HG02678 (cell line): Measurements from ENCODE around the gene TCF3.
"Not testable (repeated sequence)": the region's sequence is repeated elsewhere in the genome, so short reads cannot be mapped to it uniquely, and the experiment has no call there.

Source experiments
- ATAC-seq: cut with Tn5 transposase; IDR thresholded peaks from one replicate; pipeline ENCODE4 v1.9.1; 2021; ENCODE audit warnings: mild to moderate bottlenecking, moderate library complexity; ENCODE audit not compliant: unreplicated experiment

Gene TCF3

DNA sequence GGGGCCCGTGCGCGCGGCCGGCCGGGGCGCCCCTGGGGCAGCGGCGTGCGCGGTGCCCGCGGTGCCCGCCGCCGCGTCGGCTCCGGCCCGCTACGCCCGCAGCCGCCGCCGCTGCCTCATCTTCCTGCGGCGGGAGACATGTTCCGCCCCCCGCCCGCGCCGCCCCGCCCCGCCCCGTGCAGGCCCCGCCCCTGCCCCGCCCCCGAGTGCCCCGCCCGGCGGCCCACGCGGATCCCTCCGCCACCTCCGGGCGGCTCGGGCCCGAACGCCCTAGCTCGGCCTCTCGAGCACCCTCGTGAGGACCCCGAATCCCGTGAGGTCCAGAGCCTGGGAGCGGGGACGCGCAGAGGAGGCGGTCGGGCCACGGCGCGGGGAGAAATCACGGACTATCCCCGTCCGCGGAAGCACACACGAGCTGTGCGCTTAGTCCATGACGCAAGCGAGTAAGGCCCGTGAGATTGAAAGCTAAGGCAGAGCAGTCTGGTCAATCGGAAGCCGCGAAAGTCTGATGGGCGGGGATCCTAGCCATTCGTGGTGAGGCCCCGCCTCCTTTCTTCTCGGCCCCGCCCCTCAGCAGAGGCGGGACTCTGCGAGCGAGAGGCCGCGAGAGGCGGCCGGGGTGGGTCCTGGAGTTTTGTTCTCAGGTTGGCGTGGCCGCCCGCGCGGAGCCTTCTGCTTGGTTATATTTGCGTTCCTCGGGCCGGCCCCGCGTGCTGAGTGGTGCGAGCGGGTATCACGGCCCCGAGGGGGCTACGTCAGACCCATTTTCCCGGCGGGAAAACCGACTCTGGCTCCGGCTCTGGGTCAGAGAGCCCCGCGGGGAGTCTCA is at the start of gene TCF3:
TCF3 (minus strand) TSS at position 145 of the 829 bp plus-strand sequence. CDS start 2,367 bp downstream, outside the sequence.
- peak; percentile 69 for ATAC-seq

DNA sequence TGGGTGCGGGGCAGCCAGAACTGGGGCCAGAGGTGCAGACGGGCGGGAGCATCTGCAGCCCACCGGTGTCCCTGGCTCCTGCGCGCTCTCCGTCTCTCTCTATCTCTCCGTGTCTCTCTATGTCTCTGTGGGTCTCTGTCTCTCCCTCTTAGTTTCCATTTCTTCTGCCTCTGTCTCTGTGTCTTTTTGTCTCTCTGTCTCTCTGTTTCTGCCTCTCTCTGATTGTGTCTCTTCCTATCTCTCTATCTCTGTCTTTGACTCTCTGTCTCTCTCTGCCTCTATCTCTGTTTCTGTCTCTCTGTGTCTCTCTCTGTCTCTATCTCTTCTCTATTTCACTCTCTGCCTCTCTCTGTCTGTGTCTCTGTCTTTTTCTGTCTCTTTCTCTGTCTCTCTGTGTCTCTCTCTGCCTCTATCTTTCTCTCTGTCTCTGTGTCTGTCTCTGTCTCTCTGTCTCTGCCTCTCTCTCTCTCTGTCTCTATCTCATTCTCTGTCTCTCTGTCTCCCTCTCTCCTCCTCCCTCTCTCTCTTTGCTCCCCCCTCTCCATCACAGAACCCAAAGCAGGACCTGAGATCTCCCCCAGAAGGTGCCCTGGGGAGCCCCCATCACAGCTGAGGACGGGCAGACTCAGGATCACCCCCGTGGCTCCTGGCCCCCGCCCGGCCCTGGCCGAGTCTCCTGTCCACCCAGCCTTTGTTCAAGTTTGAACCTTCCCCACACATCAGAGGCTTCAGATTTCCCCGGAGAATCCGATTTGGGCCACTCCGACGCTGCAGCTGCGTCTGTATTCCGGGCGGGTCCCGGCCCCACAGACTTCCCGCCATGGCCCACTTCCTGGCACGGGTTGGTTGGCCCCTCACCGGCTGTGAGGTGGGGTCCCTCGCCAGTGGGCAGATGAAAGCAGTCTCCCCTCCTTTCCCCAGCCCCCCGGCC is 48.6 kb upstream of the TCF3 start:
- ATAC-seq: no peak

DNA sequence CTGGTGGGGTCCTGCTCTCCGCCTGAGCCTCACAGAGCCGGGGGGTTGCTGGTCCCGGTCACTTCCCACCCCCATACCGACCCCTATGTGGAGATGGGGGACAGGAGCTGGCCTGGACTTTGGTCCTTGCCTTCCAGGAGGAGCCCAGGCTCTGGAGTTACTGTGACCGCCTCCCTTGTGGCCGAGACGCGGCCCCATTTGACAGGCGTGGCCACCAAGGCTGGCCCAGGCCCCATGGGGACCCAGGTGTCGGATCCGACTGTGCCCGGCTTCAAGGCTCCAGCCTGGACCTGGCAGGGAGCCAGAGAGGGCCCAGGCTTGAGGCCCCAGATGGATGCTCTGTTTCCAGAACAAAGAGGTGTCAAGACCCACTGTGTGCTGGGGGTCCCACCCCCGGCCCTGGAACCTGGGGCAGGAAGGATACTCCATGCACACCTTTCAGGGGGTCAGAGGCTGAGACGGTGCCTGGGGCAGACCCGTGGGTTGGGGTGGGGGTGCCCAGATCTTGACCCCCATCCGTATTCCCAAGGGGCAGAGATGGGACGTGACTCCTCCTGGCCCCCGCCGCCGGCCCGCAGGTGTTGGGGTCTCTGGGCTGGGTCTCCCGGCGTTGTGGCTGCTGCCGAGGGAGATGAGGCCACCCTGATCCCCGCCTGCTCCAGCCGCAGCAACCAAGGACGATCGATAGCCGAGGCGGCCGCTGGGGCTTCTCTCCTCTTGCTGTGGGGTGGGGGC is 47.8 kb upstream of the TCF3 start:
- no peak for ATAC-seq

DNA sequence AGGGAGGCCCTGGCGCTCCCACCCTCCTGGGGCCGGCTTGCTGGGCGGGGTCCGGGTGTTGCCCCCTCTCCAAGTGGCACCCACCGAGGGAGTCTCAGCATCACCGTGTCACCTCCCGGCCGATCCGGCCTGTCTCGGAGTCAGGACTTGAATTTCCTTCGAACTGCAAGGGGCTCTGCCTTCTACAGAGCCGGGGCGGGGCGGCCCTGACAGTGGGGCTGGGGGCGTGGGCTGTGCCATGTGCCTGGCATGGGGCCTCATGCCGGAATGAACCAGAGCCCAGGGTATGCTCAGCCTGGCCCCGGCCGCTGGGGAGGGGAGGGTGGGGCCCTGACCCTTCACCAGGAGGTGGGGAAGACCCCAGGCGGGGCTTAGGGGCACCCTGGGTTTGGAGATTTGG is 47.0 kb upstream of the TCF3 start:
- no peak for ATAC-seq

DNA sequence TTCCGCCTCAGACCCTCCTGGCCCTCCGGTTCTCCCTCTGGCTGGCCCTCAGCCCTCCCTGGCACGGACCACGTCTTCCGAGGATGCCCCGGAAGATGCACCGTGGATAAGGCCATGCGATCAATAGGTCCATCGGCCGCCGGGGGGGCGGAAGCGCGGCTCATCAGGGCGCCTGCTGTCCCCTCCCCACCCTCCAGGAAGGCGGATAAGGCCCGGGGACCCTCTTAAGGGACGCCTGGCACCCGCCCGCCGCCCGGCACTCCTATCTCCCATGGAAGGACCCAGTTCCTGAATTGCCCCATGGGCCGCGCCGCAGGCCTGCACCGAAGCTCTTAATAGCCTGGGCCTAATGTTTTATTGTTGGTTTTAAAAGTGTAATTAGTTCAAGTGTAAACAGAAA is 46.2 kb upstream of the TCF3 start:
- no peak for ATAC-seq

DNA sequence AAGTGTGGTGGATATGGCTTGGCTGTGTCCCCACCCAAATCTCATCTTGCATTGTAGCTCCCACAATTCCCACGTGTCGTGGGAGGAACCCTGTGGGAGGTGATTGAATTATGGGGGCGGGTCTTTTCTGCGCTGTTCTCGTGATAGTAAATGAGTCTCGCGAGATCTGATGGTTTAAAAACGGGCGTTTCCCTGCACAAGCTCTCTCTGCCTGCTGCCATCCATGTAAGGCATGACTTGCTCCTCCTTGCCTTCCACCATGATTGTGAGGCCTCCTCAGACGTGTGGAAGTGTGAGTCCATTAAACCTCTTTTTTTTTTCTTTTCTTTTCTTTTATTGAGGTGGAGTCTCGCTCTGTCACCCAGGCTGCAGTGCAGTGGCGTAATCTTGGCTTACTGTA is 43.1 kb upstream of the TCF3 start:
- ATAC-seq: not testable (repeated sequence)

DNA sequence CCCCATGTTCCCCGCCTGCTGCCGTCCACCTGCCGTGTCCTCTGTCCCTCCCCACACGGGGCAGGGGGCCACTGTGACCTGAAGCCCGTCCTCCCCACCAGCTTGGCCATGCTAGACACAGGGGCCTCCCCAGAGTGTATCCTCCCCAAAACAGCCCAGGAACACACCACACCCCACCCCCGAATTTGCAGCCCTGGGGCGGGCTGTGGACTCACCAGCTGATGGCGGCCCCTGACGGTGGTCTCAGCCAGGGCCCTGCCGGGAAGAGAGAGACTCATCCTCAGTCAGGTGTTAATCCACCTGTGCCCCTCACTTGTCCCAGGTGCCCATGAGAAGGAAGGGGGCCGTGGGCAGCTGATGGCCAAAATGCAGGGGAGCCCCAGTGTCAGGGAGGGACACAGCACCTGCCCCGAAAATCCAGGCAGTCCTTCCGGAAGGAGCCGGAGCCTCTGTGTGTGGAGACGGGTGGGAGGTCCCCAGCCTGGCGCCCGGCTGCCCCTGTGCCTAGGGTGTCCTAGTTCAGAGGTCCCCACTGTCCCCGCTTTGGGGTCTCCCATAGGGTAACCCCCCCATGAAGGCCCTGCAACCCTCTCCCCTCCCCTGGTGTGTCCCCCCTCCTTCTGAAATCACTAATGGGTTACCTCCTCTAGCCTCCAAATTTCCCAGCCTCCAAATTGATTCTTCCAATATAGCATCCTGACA is 39.3 kb upstream of the TCF3 start:
- ATAC-seq: no peak

DNA sequence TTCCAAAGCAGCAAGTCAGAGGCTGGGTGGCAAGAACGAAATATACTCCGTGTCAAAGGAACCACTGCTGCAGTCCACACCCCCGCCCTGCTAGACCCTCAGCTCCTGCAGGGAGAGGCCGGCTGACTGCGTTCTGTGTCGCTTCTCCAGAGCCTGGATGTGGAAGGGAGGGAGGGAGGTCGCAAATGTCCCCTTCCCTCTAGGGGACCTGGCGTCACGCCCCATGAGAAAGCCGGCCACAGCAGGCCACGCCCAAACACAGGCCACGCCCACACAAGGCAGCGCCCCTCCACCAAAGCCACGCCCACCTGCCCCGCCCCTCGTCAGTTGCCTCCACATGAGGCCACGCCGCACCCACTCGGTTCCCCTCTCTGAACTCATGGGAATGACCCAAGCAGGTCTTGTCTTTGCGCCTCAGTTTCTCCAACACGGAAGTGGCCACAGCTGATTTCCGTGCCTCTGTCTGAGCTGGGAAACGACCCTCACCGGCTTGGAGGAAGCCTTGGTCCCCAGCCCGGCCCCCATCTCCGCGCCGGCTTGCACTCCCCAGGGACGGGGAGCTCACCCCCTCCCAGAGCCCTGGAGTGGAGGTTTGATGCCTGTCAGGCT is 38.4 kb upstream of the TCF3 start:
- no peak for ATAC-seq

DNA sequence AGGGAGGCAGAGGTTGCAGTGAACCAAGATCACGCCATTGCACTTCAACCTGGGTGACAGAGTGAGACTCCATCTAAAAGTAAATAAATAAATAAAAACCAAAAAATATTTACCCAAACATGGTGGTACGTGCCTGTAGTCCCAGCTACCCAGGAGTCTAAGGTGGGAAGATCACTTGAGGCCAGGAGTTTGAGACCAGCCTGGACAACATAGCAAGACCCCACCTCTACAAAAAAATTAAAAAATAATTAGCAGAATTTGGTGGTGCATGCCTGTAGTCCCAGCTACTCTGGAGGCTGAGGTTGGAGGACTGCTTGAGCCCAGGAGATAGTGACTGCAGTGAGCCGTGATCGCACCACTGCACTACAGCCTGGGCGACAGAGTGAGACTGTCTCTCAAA is 33.4 kb upstream of the TCF3 start:
- ATAC-seq: not testable (repeated sequence)

DNA sequence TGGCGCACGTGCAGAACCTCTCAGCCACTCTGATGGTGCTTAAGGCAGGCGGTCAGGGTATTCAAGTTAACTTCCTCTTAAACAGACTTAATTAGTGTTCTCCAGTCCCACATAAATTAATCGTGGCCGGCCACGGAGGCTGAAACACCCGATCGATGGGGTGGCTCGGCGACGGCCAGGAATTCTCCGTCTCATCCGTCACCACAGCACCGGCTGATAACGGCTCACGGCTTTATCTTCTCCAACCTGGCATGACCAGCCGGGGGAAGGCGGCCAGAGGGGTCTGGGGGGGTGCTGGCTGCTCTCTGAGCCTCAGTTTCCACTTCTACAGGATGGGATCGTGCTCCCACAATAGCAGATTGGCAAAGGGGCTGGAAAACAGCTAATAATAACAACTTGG is 32.6 kb upstream of the TCF3 start:
- no peak for ATAC-seq

DNA sequence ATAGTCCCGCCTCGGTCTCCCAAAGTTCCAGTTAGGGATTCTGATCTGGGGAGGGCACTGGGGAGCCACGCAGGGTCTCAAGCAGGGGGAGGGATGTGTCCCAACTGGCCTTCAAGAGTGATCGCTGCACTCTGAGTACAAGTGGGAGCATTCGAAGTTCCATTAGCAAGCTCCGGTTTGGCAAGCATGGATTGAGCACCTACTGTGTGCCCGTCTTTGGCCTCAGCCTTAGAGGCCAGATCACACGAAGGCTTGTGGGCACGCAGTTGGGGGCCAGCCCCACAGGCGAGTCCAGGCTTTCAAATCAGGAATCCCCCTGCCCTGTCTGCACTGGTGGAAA is 32.1 kb upstream of the TCF3 start:
- no peak for ATAC-seq

DNA sequence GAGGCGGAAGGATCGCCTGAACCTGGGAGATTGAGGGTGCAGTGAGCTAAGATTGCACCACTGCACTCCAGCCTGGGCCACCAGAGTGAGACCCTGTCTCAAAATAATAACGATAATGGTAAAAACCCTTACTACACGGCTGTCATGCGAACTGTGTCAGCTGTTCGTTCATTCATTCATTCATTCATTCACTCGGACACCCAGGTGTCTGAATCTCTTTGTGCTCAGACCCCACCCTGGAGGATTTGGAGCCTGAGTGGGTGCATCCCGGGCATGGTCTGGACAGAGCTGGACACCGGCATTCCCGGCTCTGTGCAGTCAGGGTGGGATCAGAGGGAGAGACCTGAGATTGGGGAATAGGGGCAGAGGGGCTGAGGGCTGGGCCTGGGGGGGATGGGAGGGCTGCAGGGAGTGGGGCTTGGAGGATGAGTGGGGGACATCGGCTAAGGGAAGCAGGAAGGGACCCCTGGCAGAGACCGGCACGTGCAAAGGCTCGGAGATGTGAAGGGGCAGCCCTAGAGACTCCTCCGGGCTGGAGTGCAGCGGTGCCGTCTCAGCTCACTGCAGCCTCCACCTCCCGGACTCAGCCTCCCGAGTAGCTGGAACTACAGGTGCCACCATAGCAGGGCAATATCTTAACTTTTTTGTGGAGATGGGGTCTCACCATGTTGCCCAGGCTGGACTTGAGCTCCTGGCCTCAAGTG is 31.6 kb upstream of the TCF3 start:
- no peak for ATAC-seq

DNA sequence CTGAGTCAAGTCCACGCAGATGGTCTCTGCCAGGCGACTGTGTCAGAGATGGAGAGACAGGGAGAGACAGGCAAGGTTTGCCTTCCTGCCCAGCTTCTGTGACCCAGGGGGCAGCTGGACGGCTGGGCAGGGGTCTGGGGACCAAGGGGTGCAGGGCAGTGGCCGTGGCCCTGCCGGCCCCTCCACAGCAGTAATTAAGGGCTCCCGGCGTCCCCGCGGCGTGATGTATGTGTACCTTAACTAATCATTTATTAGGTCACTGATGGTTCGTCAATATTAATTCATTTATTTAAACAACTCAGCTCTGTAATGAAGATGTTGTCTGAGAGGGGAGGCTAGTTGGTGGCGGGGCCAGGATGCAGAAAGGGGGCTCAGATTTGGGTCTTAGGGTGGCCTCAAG is 28.6 kb upstream of the TCF3 start:
- no peak for ATAC-seq

DNA sequence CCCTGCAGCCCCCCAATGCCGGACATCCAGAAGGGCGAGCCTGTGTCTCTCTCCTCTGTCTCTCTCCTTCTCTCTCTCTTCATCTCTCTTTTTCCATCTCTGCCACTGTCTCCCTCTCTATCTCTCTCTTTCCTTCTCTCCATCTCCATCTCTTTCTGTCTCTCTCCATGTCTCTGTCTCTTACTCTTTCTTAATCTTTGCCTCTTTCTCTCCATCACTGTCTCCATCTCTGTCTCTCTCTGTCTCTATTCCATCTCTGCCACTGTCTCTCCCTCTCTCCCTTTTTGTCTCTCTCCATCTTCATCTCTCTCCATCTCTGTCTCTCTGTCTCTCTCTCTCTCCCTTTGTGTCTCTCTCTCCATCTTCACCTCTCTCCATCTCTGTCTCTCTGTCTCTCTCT is 25.7 kb upstream of the TCF3 start:
- no peak for ATAC-seq

DNA sequence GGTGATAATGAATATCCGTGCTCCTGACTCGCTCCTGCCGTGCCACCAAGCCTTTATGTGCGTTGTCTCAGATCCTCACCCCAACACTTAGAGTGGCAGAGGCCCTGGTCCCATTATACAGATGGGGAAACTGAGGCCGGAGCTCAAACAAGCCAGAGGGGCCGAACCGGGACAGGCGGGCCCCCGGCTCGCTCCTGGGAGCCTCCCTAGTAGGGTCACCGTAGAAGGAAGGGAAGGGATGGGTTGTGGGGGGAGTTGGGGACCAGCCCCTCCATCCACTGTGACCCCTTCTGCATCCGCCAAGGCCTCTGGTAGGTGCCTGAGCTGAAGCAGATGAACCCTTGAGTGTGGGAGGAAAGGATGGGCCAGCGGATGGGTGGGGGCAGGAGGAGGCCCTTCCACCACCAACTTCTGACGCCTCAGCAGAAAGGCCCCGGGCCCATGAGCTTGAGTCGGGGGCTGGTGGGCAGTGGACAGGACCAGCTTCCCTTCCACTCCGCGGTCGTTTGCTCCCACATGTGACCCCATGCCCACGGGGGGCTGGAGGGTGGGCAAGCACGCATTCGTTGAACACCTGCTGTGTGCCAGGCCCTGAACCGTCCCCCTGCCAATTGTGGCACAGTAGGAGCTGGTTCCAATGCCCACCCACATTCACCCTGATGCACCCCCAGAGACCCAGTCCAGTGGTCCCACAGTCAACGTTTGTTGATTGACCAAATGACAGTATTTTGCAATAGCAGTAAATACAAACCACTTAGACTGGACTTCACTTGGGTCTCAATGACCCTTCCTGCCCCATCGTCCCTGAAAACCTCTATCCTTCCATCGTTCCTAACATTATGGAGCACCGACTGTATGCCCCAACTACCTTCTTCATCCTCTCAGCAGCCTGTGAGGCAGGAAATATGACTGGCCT is 24.2 kb upstream of the TCF3 start:
- ATAC-seq: no peak

DNA sequence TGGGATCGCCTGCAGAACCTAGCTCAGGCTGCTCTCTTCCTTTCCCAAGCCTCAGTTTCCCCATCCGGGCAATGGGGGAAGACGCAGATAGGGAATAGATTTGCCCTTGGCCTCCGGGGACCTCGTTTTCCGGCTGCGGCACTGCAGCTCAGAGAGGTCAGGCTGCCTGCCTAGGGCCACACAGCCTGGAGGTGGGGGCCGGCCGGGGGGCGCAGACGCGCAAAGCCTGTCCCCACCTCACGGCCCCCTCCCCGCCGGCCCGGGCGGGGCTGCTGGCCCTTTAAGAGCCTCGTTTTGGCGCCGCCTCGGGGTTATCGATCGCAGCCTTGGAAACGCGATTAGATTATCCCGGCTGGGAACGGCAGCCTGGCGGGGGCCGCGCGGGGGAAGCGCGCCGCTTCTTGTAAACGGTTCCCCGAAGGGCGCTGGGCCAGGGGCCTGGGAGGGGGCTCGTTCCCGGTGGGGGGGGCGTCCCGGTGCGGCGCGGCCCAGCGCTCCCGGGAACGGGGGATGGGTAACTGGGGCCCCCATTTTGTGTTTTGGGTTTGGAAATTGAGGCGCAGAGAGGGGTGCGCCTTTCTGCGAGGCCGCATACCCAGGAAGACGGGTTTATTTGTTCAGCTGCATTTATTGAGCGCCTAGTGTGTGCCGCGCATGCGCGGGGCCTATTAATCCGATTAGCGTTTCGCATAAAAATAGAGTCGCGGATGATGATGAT is 23.4 kb upstream of the TCF3 start:
- no peak for ATAC-seq

DNA sequence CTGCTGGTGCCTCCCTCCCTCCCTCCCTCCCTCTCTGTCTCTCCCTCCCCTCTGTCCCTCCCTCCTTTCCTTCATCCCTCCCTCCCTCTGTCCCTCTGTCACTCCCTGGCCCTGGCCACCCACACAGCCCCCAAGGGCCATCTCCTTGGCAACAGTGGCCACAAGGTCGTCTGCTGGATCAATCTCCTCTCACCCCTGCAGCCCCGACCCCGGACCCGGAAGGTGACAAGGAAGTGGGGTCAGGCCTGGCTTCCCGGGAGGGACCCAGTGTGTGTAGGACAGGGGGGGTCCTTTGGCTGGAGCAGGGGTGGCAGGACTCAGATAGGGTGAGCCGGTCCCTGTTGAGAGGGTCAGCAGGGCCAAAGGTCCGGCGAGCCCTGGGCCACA is 21.9 kb upstream of the TCF3 start:
- no peak for ATAC-seq

DNA sequence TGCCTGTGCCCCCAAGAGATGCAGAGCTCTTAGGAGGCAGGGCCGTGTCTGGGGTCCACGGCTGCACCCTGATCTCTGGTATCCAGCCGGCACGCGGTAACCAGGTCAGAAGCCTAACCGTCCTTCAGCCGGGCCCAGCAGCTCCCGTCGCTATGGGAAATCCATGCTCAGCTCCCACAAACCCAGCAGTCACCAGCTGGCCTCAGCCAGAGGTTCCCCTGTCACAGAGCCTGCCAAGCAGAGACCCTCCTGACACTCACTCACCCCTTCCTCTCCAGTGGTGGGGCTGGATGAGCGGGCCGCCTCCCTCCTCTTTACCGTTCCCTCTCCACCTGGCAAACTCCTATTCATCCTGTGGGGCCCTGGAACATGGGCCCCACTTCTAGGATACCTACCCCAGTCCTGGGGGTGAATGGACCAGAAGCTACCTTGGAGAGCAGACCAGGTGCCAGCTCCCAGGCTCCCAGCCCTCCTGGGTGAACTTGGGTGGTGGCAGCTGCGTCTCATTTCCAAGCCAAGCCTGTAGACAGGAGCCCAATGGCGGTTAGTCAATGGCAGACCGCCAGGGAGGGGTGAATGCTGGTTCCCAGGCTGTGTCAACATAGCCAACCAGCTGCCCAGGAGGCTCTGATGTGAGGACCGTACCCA is 21.4 kb upstream of the TCF3 start:
- no peak for ATAC-seq
